NCI-H510A (cell line): ENCODE measurements around the gene TMIE.

Source experiments
- DNase-seq: peaks from one replicate; lab custom pipeline; 2025; lab: John Stamatoyannopoulos, UW

TMIE gene

GRCh38 chr3:46708401-46709156 lies 7.4 kb downstream of the TMIE start:
- DNase-seq: no peak

DNA sequence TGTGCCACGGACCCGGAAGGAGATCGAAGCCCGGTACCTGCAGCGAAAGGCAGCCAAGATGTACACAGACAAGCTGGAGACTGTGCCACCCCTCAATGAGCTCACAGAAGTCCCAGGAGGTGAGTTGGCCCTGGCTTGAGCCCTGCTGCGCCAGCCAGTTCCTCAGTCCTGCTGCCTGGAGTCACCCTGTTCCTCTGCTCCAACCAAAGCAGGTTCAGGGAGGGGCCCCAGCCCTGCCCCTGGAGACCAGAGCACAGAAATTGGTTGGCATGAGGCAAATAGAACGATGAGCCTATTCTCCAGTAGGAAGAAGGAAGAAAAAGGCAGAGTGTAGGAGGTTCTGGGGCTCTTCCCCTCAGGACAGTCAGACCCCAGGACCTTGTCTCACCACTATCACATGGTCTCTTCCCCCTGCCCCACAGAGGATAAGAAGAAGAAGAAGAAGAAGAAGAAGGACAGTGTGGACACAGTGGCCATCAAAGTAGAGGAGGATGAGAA lies 8.0 kb downstream of the TMIE start:
- no peak for DNase-seq

DNA sequence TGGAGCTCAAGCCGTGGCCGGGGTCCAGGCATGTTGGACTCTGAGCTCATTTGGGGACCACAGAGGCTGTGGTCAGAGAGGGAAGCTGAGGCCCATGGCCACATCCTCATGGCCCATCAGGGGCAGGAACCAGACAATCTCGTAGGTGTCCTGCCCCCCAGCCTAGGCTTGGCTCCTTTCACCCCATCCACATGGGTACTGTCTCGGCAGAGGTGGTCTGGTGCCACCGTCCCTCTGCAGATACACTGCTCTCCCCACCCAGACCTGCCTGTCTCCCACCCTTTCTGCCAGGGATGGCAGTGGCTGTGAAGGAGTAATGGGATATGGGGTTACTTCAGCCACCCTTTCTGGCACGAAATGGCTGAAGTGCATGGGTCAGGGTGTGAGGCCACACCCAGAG lies 8.5 kb downstream of the TMIE start:
- no peak for DNase-seq

GRCh38 chr3:46710229-46710628 lies 9.0 kb downstream of the TMIE start:
- no peak for DNase-seq

- DNase-seq: no peak
These were observed 9.6 kb downstream of the TMIE start for GRCh38 chr3:46710671-46711295.

GRCh38 chr3:46711305-46711704 lies 10.1 kb downstream of the TMIE start:
- DNase-seq: no peak

DNA sequence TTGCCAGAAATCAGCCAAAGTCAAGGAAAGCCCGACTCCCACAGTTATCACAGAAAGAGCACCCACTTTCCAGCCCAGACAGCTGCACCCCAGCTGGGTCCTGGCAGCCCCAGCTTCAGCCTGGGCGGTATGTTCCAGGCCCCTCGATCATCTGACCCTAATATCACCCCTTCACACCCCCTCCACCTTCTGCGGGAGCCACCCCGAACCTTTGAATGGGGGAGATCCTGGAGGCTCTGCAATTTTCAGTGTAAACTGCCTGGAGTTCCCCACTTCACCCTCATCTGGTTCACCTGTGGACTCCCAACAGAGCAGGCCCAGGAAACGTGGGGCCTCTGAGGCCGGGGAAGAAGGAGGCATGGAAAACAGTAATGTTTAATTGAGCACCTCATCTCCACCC lies 10.6 kb downstream of the TMIE start:
- DNase-seq: no peak

DNA sequence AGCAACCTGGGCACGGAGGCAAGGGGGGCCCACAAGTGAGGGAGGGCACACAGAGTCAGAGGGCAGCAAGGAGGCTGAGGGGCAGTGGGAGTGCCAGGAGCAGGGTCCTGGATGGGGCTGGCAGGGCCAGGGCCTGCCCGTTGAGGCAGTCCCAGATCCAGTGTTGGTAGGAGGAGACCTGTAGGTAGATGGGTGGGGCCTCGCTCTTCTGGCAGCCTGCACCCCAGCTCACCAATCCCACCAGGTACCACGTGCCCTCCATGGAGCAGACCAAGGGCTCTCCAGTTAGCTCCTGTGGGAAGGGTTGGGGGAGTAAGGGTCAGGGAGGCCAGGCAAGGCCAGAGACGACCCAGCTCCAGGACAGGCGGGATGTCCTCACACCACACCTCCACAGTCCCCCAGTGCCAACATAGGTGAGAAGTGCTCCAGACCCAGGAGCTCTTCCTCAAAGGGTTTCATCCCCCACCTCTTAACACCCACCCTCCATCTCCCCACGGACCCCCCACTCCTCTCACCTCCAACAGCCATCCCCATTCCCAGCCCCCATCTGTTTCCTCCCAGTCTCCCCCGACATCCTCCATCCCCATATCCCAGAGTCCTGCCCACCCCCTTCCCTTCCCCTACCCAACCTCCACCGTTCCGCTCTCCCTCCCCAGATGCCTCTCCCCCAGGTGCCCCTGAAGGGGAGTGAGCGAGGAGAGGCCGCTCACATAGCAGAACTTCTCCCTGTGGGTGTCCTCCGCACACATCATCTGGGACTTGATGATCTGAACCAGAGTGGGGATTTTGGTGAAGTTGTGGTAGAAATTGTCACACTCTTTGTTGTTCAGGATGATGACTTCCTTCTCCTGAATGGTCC lies 11.2 kb downstream of the TMIE start:
- no peak for DNase-seq

DNA sequence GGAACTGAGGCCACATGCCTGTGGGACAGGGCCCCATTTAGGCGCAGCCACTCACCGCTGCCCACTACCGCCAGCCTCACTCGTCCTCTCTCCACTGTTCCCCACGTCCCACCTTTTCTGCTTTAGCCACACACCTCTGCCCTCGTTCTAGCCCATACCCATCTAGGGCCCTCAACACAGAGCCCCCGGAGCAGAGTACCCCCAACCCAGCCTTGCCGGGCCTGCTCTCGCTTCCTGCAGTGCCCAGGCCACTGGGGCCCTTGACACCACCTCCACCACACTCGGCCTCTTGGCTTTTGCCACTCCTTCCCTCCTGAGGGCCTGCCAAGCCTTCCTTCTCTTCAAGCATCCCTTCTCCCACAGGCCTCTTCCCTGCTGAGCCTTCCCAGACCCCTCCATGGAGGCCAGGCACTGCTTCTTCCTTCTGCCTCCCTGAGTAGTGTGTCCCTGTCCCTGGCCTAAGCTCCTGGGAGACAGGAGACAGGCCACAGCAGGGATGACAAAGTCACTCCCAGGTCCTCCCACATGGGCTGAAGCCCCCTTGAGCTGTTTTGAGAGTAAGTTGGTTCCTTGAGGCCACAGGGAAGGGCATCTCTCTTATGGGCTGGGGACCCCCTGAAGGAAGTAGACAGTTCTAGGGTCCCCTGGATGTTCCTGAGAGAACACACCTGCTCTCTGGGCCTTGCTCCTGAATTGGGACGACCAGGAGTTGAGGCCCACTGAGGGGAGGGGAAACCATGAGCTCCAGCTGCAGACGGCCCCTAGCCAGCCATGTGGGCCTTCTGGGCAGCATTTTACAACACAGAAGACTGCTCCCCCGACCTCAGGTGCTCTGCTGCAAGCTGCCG lies 12.1 kb downstream of the TMIE start:
- no peak for DNase-seq

- DNase-seq: no peak
These were observed 12.8 kb downstream of the TMIE start for GRCh38 chr3:46713898-46714552.

GRCh38 chr3:46714728-46715506 lies 13.7 kb downstream of the TMIE start:
- no peak for DNase-seq

DNA sequence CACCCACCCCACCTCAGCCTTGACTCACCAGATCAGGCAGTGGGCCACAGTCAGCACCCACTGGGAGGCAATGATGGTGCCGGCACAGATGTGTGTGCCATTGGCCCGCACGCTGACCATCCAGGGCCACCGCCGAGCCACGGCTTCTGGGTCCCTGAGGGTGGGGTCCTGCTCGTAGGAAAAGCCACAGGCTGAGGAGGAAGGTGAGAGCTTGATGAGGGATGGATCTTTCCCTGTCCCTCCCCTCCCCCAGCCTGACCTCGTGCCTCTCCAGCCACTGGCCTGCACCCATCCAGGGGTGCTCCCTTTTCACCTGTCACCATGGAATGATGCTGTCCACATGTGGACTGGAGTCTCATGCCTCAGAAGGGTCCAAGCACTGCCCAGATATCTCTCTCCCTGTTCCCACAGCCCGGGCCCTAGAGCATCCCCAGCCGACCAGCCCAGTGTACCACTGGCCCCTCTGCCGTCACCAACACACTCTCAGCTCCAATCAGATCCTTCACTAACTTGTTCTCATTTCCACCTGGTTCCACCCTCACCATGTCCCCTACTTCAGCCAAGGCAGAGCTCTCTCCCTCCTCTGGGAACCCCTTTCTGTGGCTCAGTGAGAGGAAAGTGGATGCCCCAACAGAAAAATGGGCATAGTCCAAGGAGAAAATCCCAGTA lies 14.4 kb downstream of the TMIE start:
- DNase-seq: no peak

GRCh38 chr3:46716461-46717441 lies 15.6 kb downstream of the TMIE start:
- no peak for DNase-seq

DNA sequence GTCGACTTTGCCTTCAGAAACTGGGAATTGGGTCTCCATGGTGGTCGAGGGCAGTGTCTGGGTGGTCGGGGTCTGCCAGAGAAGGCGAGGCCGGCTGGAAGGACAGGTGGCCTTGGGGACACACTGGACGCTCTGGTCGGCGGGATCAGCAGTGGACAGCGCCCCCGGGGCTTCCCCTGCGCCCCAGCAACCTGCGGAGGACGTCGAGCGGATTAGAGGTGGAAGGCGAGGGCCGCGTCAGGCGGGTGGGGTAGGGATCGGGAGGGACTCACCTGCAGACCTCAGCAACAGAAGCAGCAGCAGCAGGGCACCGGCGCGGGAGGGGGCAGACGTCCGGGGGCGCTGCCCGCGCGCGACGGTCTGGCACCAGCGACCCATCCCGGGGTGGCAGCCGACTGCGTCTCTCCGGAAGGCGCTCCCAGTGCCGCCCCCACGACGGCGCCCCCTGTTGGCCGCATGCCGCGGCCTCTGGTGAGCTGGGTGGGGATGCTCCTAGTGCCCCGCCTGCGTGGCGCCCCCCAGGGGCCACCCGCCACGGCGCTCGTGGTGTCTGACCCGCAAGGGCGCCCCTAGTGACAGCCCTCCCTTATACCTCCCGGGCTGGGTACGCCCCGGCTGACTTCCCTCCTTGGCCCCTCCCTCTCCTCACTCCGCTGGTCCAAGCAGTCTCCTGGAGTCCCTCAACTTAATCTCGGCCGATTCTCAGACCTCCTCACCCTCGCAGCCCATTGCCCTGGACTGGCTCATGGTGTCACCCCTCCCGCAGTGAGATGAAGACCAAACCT lies 16.4 kb downstream of the TMIE start, which contains the start of gene PRSS50:
Gene PRSS50, minus strand, starts transcription at position 423 of the 785 bp plus-strand sequence. Its CDS starts 45 bp downstream, at position 378.
- DNase-seq: no peak

DNA sequence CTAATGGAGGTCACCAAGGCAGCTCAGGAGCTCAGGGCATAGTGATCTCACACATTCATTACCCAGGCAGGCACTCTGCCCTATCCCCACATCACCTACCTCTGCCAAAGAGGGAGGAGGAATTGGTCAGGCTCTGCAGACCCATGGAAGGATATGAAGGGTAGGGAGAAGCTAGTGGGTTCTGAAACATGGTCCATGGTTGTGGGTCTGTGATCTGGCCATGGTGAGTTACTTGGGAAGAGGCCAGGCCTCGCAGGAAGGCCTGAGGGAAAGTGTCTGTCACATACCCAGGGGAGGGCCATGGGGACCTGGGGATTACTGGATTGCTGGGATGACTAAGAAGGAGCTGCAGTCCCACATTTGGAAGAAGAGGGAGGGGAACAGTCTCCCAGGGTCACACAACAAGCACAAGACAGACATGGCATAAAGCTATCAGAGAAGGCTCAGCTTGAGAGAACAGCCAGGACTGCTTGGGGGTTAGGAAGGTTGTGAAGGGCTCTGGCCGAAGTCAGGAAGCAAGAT lies 17.9 kb downstream of the TMIE start:
- no peak for DNase-seq

DNA sequence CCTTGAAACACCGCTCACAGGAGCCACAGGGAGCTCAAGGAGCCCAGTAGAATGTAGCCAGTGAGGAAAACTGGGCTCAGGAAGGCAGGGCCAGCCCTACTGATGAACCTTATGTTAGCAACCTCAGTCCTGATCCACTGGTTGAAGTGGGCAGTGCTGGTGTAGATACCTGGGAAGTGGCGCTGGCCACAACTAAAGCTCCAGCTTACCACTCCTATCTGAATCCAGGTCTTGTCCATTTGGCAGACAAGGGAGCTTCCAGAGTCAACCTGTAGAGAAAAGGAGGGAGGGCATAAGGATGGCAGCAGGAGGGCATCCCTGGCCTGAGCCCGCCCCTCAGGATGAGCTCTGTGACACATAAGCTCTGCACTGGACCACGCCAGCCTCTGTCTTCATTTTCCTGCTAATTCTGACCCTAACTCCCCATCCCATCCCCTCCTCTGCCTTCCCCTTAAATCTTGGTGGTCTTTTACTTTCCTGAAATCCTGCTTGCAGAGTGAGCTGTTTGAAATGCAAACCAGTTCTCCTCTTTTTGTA lies 18.6 kb downstream of the TMIE start:
- no peak for DNase-seq

DNA sequence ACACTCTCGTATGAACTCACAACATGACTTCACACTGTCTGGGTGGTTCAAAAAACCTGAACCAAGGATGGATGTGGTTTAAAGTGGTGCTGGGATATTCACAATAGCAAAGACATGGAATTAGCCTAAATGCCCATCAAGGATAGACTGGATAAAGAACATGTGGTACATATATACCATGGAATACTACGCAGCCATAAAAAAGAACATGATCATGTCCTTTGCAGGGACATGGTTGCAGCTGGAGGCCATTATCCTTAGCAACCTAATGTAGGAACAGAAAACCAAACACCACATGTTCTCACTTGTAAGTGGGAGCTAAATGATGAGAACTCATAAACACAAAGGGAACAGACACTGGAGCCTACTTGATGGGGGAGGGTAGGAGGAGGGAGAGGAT lies 19.8 kb downstream of the TMIE start:
- no peak for DNase-seq
